Activated naive CD8-positive, alpha-beta T cell treated with anti-CD3 and anti-CD28 coated beads, Interleukin-2, amount 10 ng/mL, durations not matched to agents 7 days and 5 days (primary cell): ENCODE measurements around the gene OR51G2. TPM values are rescaled to one million over a fixed set of nuclear protein-coding genes. Genes with fewer than 3 reads are reported as not detected.

Source experiments
- ATAC-seq: fragments of 150-1000 bp; cut with Tn5 transposase; one replicate; pipeline ENCODE4 v1.10.0; 2021; ENCODE audit warnings: low read depth, moderate library complexity
- POLR2A ChIA-PET: fragments of 350-600 bp; sonication (Branson Sonifier 250); formaldehyde crosslinking; loops from one replicate; lab custom pipeline; 2021; ENCODE audit warnings: antibody characterized with exemption; lab: Charles Lee
- DNase-seq: peaks from one replicate; pipeline ENCODE4 v3.0.0; 2021
- H3K27ac Mint-ChIP-seq: one replicate; pipeline ENCODE4 v1.8.0; 2022; ENCODE audit warnings: mild to moderate bottlenecking, mixed read lengths
- H3K27me3 Mint-ChIP-seq: one replicate; pipeline ENCODE4 v1.8.0; 2022; ENCODE audit warnings: mild to moderate bottlenecking, moderate library complexity, mixed read lengths
- H3K36me3 Mint-ChIP-seq: one replicate; pipeline ENCODE4 v1.8.0; 2021; ENCODE audit warnings: mild to moderate bottlenecking, mixed read lengths
- H3K4me1 Mint-ChIP-seq: one replicate; pipeline ENCODE4 v1.8.0; 2021; ENCODE audit warnings: mixed read lengths
- H3K4me3 Mint-ChIP-seq: one replicate; pipeline ENCODE4 v1.8.0; 2022; ENCODE audit warnings: mild to moderate bottlenecking, moderate library complexity, mixed read lengths
- H3K9me3 Mint-ChIP-seq: one replicate; pipeline ENCODE4 v1.8.0; 2021; ENCODE audit warnings: mixed read lengths
- total RNA-seq, 2 experiments: library from RNA; stranded (reverse); gene quantifications; one replicate each; pipeline ENCODE4 v1.2.3, GENCODE V29; 2021

Gene OR51G2
- total RNA-seq, 2 experiments from 2014 or later, result not detected

GRCh38 chr11:4891996-4892640 is 27.0 kb downstream of the OR51G2 start:
- POLR2A ChIA-PET, result no interaction called here
- H3K27ac Mint-ChIP-seq, result no peak overlapping the region

DNA sequence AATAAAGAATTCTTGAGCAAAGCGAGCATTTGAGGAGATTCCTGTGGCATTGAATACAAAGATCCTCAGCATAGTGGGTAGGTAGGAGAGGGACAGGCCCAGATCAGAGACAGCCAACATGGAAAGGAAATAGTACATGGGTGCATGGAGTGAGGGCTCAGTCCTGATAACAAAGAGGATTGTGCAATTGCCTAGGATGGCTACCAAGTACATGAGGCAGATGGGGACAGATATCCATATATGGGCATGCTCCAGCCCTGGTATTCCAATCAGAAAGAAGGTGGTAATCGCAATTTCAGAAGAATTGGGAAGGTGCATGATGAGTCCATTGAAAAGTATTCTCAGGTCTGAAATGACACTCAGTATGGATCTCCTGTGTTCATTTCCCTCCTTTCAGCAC is 28.9 kb downstream of the OR51G2 start:
- Mint-ChIP-seq H3K27ac (no peak overlapping the region), H3K9me3 (no peaks in the 10 kb centered on the region), H3K36me3 (no peaks in the 10 kb centered on the region), H3K4me3 (no peak overlapping the region), H3K4me1 (no peaks in the 10 kb centered on the region), H3K27me3 (peaks cover 2% of the 10 kb centered on the region)
- ATAC-seq (no peak), DNase-seq (no peak)
- POLR2A ChIA-PET, result no interaction called here

More at GRCh38 chr11:4891996-4892640, 27.0 kb downstream of the OR51G2 start:
- no peak for DNase-seq
- ATAC-seq, result no peak
- Mint-ChIP-seq H3K4me3 (no peak overlapping the region), H3K27me3 (peaks cover 2% of the 10 kb centered on the region), H3K9me3 (no peaks in the 10 kb centered on the region), H3K4me1 (no peaks in the 10 kb centered on the region), H3K36me3 (no peaks in the 10 kb centered on the region)

DNA sequence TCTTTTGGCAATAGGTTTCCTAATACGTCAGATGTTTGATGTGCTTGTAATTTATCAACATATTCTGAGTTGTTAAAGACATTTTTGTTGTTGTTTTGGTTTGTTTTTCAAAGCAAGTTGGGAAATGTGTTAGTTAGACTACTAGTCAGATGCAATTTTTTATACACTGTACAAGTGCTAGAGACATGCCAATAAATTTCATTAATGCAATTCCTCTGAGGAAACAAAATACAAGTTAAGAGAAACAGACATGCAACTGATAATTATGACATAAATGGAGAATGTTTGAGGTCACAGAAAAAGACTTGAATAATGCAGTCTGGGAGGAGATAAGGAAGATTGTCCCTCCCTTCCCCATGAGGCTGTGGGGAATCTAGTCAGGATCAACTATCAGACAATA is 31.6 kb downstream of the OR51G2 start:
- no peaks in the 10 kb centered on the region for H3K9me3 Mint-ChIP-seq
- no peaks in the 10 kb centered on the region for H3K4me1 Mint-ChIP-seq
- POLR2A ChIA-PET, result no interaction called here
- H3K27me3 Mint-ChIP-seq, result peaks cover 2% of the 10 kb centered on the region
- H3K4me3 Mint-ChIP-seq, result no peak overlapping the region
- H3K27ac Mint-ChIP-seq, result no peak overlapping the region
- no peak for ATAC-seq
- H3K36me3 Mint-ChIP-seq, result no peaks in the 10 kb centered on the region
- DNase-seq, result no peak

- H3K4me3 Mint-ChIP-seq, result no peak overlapping the region
Measured at GRCh38 chr11:4886186-4886585, 33.0 kb downstream of the OR51G2 start.

GRCh38 chr11:4884361-4884760 is 34.8 kb downstream of the OR51G2 start:
- H3K27me3 Mint-ChIP-seq, result no peaks in the 10 kb centered on the region
- DNase-seq, result no peak
- H3K36me3 Mint-ChIP-seq, result no peaks in the 10 kb centered on the region
- no peak overlapping the region for H3K27ac Mint-ChIP-seq
- POLR2A ChIA-PET, result no interaction called here
- H3K4me3 Mint-ChIP-seq, result no peak overlapping the region
- ATAC-seq, result no peak
- H3K9me3 Mint-ChIP-seq, result no peaks in the 10 kb centered on the region
- H3K4me1 Mint-ChIP-seq, result no peaks in the 10 kb centered on the region

More at GRCh38 chr11:4886186-4886585, 33.0 kb downstream of the OR51G2 start:
- POLR2A ChIA-PET, result no interaction called here
- H3K27me3 Mint-ChIP-seq, result peaks cover 2% of the 10 kb centered on the region
- no peaks in the 10 kb centered on the region for H3K4me1 Mint-ChIP-seq
- no peak for ATAC-seq
- no peaks in the 10 kb centered on the region for H3K36me3 Mint-ChIP-seq
- no peak overlapping the region for H3K27ac Mint-ChIP-seq
- H3K9me3 Mint-ChIP-seq, result no peaks in the 10 kb centered on the region
- no peak for DNase-seq

GRCh38 chr11:4882543-4882942 is 36.6 kb downstream of the OR51G2 start:
- ATAC-seq (no peak), DNase-seq (no peak)
- H3K27ac Mint-ChIP-seq, result no peak overlapping the region
- no peaks in the 10 kb centered on the region for H3K4me1 Mint-ChIP-seq
- no peaks in the 10 kb centered on the region for H3K27me3 Mint-ChIP-seq
- no peaks in the 10 kb centered on the region for H3K36me3 Mint-ChIP-seq
- H3K9me3 Mint-ChIP-seq, result no peaks in the 10 kb centered on the region
- no peak overlapping the region for H3K4me3 Mint-ChIP-seq
- POLR2A ChIA-PET, result no interaction called here

- no peak for DNase-seq
- H3K27ac Mint-ChIP-seq, result no peak within 1 kb of the TSS
- no peak within 1 kb of the TSS for H3K4me3 Mint-ChIP-seq
Measured at GRCh38 chr11:4881860-4882500, 37.2 kb downstream of the OR51G2 start, which contains the start of gene OR51T1. OR51T1 (plus strand) TSS chr11:4881900; CDS start chr11:4881900, 0 bp downstream.

DNA sequence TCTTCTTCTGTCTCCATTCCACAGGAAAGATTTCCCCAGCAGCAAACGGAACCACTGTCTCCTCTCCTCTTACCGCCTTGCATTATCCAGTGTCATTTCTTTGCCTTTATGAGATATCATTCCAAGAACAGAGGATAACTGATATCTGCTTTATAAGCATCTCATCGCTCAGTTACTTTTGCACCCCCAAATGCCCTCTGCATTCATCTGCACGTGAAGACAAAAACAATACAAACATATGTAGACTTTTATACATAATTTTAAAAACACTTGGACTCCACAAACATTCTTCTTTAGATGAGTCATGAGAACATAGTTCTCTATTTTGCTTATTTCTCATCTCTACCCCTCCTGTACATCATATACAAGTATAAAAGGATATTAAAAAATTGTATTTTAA is 38.0 kb downstream of the OR51G2 start:
- no peaks in the 10 kb centered on the region for H3K36me3 Mint-ChIP-seq
- H3K27me3 Mint-ChIP-seq, result no peaks in the 10 kb centered on the region
- H3K4me3 Mint-ChIP-seq, result no peak overlapping the region
- no peak for DNase-seq
- H3K4me1 Mint-ChIP-seq, result no peaks in the 10 kb centered on the region
- ATAC-seq, result no peak
- no peak overlapping the region for H3K27ac Mint-ChIP-seq
- H3K9me3 Mint-ChIP-seq, result no peaks in the 10 kb centered on the region
- POLR2A ChIA-PET, result no interaction called here

More at GRCh38 chr11:4881860-4882500, 37.2 kb downstream of the OR51G2 start, which contains the start of gene OR51T1:
- Mint-ChIP-seq H3K9me3 (no peaks in the 10 kb centered on the region), H3K4me1 (no peaks in the 10 kb centered on the region), H3K36me3 (no peaks in the 10 kb centered on the region), H3K27me3 (no peaks in the 10 kb centered on the region)
- ATAC-seq, result no peak
- POLR2A ChIA-PET, result no interaction called here

- POLR2A ChIA-PET, result no interaction called here
- ATAC-seq, result no peak
- Mint-ChIP-seq H3K4me3 (no peak overlapping the region), H3K27me3 (no peaks in the 10 kb centered on the region), H3K9me3 (peaks cover 2% of the 10 kb centered on the region), H3K27ac (no peak overlapping the region), H3K36me3 (no peaks in the 10 kb centered on the region), H3K4me1 (no peaks in the 10 kb centered on the region)
- DNase-seq, result no peak
Measured at GRCh38 chr11:4865855-4866254, 53.3 kb downstream of the OR51G2 start.

- Mint-ChIP-seq H3K36me3 (no peaks in the 10 kb centered on the region), H3K9me3 (peaks cover 2% of the 10 kb centered on the region), H3K27me3 (no peaks in the 10 kb centered on the region), H3K27ac (no peak overlapping the region), H3K4me3 (no peak overlapping the region), H3K4me1 (no peaks in the 10 kb centered on the region)
- no peak for ATAC-seq
- POLR2A ChIA-PET, result no interaction called here
- DNase-seq, result no peak
Measured at GRCh38 chr11:4863876-4864275, 55.3 kb downstream of the OR51G2 start.

Other genes with a start within 250 kb of the OR51G2 start
- not detected for gene OR51E2, start 221.5 kb downstream of the OR51G2 start, total RNA-seq
- not detected for gene MMP26, start 214.6 kb downstream of the OR51G2 start, total RNA-seq
- gene OR51F1, start 149.4 kb downstream of the OR51G2 start, total RNA-seq, result not detected
- not detected for gene OR52R1, start 115.0 kb downstream of the OR51G2 start, total RNA-seq
- not detected for gene OR51F2, start 98.0 kb downstream of the OR51G2 start, total RNA-seq
- gene OR51S1, start 70.1 kb downstream of the OR51G2 start, total RNA-seq, result not detected
- gene OR51T1, start 37.5 kb downstream of the OR51G2 start, total RNA-seq, result not detected
- not detected for gene OR51A7, start 15.6 kb downstream of the OR51G2 start, total RNA-seq
- not detected for gene OR51G1, start 5.0 kb upstream of the OR51G2 start, total RNA-seq
- not detected for gene OR51A4, start 28.3 kb upstream of the OR51G2 start, total RNA-seq
- gene OR51A2, start 36.4 kb upstream of the OR51G2 start, total RNA-seq, result not detected
- not detected for gene OR51L1, start 75.5 kb upstream of the OR51G2 start, total RNA-seq
- gene OR52J3, start 127.2 kb upstream of the OR51G2 start, total RNA-seq, result not detected
- not detected for gene OR52E2, start 140.3 kb upstream of the OR51G2 start, total RNA-seq
- not detected for gene OR52E1, start 150.2 kb upstream of the OR51G2 start, total RNA-seq
- not detected for gene OR52A5, start 219.0 kb upstream of the OR51G2 start, total RNA-seq
- not detected for gene OR52A1, start 235.4 kb upstream of the OR51G2 start, total RNA-seq